Measurements from ENCODE around the gene CYP4F12. TPM values are rescaled to one million over a fixed set of nuclear protein-coding genes. Genes with fewer than 3 reads are reported as not detected.

Gene CYP4F12
- total and polyA plus RNA-seq, 2 donors (not counting 1 experiment from before 2014, with no cell fraction given) = not detected

GRCh38 chr19:15641901-15642491, 30.9 kb upstream of the CYP4F12 start:
- no peaks in the 10 kb centered on the region for H4K20me1 ChIP-seq (ENCODE audit: control insufficient read depth, insufficient read depth, low read length, poor library complexity, severe bottlenecking)
- no peaks in the 10 kb centered on the region for H3K9me3 Mint-ChIP-seq (ENCODE audit: insufficient read depth)
- H3K4me1 ChIP-seq (ENCODE audit: control insufficient read depth in 2 of 2, insufficient read depth in 2 of 2, low read length in 2 of 2) = peaks cover 3 to 16% of the 10 kb centered on the region in 2 donors
- H3K79me2 ChIP-seq (ENCODE audit: control insufficient read depth, insufficient read depth, low read length) = no peaks in the 10 kb centered on the region
- H3K9me3 ChIP-seq (ENCODE audit: control extremely low read depth in 1 of 3, control insufficient read depth in 2 of 3, insufficient read depth in 1 of 3, low read length in 2 of 3) = peaks cover 0 to 14% (median 0%) of the 10 kb centered on the region in 3 donors
- peaks cover 0 to 29% (median 0%) of the 10 kb centered on the region in 4 experiments for H3K27me3 ChIP-seq (replicated peaks in 1 of 4; ENCODE audit: control extremely low read depth in 1 of 4, control insufficient read depth in 3 of 4, insufficient read depth in 4 of 4, low read length in 3 of 4)
- DNase-seq = no peak
- no peak overlapping the region for H3K4me3 Mint-ChIP-seq
- no peak for ATAC-seq (ENCODE audit: low read depth)
- H3K27me3 Mint-ChIP-seq = peaks cover 31% of the 10 kb centered on the region
- no peak overlapping the region for H3K27ac ChIP-seq (ENCODE audit: low read length in 2 of 2)
- H3K9ac ChIP-seq (ENCODE audit: low read length) = no peak overlapping the region
- WGBS (ENCODE audit: insufficient coverage) = 33% methylated on average over 1 of the region's 5 CpGs
- no peaks in the 10 kb centered on the region for H3K36me3 ChIP-seq (replicated peaks in 1 of 2; ENCODE audit: control extremely low read depth in 1 of 2, control insufficient read depth in 1 of 2, extremely low read depth in 1 of 2, insufficient read depth in 2 of 2, low read length in 1 of 2)
- POLR2A ChIA-PET = no interaction called here
- H3K4me1 Mint-ChIP-seq = peaks cover 5% of the 10 kb centered on the region
- H3K4me3 ChIP-seq (ENCODE audit: control extremely low read depth in 1 of 5, extremely low read depth in 1 of 5, insufficient read depth in 1 of 5, low read depth in 2 of 5, low read length in 4 of 5) = no peak overlapping the region
- H3K27ac Mint-ChIP-seq = no peak overlapping the region
- CTCF ChIA-PET = no interaction called here
- intact Hi-C loops (cut with micrococcal nuclease) = no loop called here
- no peak overlapping the region for H2AFZ ChIP-seq (ENCODE audit: insufficient read depth, low read depth, low read length, poor library complexity, severe bottlenecking)
- H3K4me2 ChIP-seq (replicated peaks; ENCODE audit: low read depth, low read length, poor library complexity, severe bottlenecking) = no peak overlapping the region
- no peak for TF ChIP-seq CTCF (IDR thresholded peaks at IDR 0.05)
- no peak for TF ChIP-seq EZH2 (IDR thresholded peaks at IDR 0.05; ENCODE audit: borderline replicate concordance, insufficient read depth, low read depth, low read length, poor library complexity, severe bottlenecking)

GRCh38 chr19:15642807-15643206, 30.1 kb upstream of the CYP4F12 start:
- TF ChIP-seq EZH2 (IDR thresholded peaks at IDR 0.05; ENCODE audit: borderline replicate concordance, insufficient read depth, low read depth, low read length, poor library complexity, severe bottlenecking) (no peak), CTCF (IDR thresholded peaks at IDR 0.05) (no peak)
- ATAC-seq (ENCODE audit: low read depth) = no peak
- no peak overlapping the region for H3K9ac ChIP-seq (ENCODE audit: low read length)
- no peak overlapping the region for H3K27ac ChIP-seq (ENCODE audit: low read length in 2 of 2)
- Mint-ChIP-seq H3K4me3 (no peak overlapping the region), H3K9me3 (ENCODE audit: insufficient read depth) (no peaks in the 10 kb centered on the region), H3K27ac (no peak overlapping the region), H3K4me1 (peaks cover 5% of the 10 kb centered on the region), H3K27me3 (peaks cover 25% of the 10 kb centered on the region)
- ChIA-PET CTCF (no interaction called here), POLR2A (no interaction called here)
- H3K36me3 ChIP-seq (replicated peaks in 1 of 2; ENCODE audit: control extremely low read depth in 1 of 2, control insufficient read depth in 1 of 2, extremely low read depth in 1 of 2, insufficient read depth in 2 of 2, low read length in 1 of 2) = no peaks in the 10 kb centered on the region
- H2AFZ ChIP-seq (ENCODE audit: insufficient read depth, low read depth, low read length, poor library complexity, severe bottlenecking) = no peak overlapping the region
- H4K20me1 ChIP-seq (ENCODE audit: control insufficient read depth, insufficient read depth, low read length, poor library complexity, severe bottlenecking) = no peaks in the 10 kb centered on the region
- no peak overlapping the region for H3K4me2 ChIP-seq (replicated peaks; ENCODE audit: low read depth, low read length, poor library complexity, severe bottlenecking)
- H3K4me1 ChIP-seq (ENCODE audit: control insufficient read depth in 2 of 2, insufficient read depth in 2 of 2, low read length in 2 of 2) = peaks cover 3 to 16% of the 10 kb centered on the region in 2 donors
- peaks cover 0 to 28% (median 0%) of the 10 kb centered on the region in 4 experiments for H3K27me3 ChIP-seq (replicated peaks in 1 of 4; ENCODE audit: control extremely low read depth in 1 of 4, control insufficient read depth in 3 of 4, insufficient read depth in 4 of 4, low read length in 3 of 4)
- no peak for DNase-seq
- peaks cover 0 to 14% (median 0%) of the 10 kb centered on the region in 3 donors for H3K9me3 ChIP-seq (ENCODE audit: control extremely low read depth in 1 of 3, control insufficient read depth in 2 of 3, insufficient read depth in 1 of 3, low read length in 2 of 3)
- H3K79me2 ChIP-seq (ENCODE audit: control insufficient read depth, insufficient read depth, low read length) = no peaks in the 10 kb centered on the region
- intact Hi-C loops (cut with micrococcal nuclease) = no loop called here
- H3K4me3 ChIP-seq (ENCODE audit: control extremely low read depth in 1 of 5, extremely low read depth in 1 of 5, insufficient read depth in 1 of 5, low read depth in 2 of 5, low read length in 4 of 5) = no peak overlapping the region
